NCI-H510A treated with DMSO at 0.1 percent for 48 hours (cell line): Measurements from ENCODE around the gene KLK11.

Source experiments
- DNase-seq: peaks from one replicate; lab custom pipeline; 2025; lab: John Stamatoyannopoulos, UW

The KLK11 gene, protein sequence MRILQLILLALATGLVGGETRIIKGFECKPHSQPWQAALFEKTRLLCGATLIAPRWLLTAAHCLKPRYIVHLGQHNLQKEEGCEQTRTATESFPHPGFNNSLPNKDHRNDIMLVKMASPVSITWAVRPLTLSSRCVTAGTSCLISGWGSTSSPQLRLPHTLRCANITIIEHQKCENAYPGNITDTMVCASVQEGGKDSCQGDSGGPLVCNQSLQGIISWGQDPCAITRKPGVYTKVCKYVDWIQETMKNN

DNA sequence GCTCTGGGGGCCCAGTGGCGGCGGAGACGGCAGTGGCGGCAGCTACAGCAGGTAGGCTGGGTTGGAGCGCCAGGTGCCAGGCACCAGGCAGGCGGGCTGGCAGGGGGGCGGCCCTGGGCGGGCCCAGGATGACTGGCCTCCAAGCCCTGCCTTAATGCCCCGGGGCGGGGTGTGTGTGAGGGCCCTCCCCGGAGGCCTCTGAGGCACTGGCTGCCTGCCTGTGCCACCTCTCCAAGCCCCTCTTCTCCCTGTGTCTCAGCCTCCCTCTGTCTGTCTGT is at the start of gene KLK11:
Gene KLK11 (minus strand): TSS at position 63 of the 278 bp plus-strand sequence. CDS start 985 bp downstream, outside the sequence.
- DNase-seq: peak; percentile 60

DNA sequence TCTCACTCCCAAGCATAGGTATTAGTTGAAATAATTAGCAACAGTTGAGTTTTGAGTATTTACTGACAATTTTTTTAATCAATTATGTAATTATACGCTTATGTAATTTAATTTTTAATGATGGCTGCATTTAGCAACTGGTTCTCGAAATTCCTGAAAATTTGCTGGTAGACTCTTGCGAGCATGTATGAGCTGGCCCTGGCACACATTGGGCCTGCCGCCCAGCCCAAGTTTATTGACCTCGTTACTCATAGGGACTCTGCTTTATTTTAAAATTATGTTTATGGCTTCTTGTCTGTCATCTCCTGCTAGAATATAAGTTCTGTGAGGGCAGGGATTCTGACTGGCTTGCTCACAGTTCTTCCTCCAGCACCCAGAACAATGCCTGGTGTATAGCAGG is 49.6 kb upstream of the KLK11 start:
- no peak for DNase-seq

DNA sequence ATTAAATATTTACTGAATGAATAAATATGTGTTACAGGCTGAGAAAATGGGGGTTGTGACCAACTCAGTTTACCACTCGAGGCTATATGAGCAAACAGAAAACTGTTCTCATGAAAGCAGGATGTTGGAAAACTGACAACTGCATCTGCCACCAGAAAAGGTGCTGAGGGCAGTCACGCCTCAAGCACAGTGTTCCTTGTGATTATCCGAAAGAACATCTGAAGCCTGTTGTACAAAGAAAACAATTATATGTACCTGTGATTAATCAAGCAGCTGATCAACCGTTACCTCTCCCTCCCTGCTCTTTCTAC is 44.6 kb upstream of the KLK11 start:
- DNase-seq: peak; percentile 51

DNA sequence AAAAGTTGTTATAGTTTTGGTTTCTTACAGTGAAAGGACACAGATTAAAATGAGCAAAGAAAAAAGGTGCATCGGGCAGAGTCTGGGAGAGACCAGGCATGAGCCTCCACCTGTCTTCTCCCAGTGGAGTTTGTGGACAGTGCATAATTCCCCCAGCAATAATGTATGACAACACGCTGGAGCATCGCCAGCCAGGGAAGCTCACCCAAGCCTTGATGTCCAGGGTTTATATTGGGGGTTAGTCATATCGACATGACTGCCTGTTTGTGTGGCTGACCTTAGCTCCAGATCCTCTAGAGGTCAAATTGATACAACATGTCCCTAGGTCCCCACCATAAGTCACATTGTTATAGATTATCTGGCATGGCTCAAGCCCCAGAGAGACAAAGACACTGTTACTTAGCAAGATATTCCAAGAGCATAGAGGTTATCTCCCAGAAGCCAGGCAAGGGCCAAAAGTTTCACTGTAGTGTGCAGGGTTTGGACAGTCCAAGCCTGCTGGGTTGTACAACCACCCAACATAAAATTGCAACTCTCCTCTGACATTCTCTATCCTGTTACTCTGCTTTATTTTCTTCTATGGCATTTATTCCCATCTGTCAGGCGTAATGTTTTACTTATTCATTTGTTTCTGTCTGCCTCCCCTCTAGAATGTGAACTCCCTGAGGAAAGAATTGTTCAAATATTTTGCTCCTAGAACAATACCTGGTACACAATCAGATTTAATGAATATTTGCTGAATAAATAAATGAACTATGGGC is 44.1 kb upstream of the KLK11 start:
- DNase-seq: peak; percentile 51

DNA sequence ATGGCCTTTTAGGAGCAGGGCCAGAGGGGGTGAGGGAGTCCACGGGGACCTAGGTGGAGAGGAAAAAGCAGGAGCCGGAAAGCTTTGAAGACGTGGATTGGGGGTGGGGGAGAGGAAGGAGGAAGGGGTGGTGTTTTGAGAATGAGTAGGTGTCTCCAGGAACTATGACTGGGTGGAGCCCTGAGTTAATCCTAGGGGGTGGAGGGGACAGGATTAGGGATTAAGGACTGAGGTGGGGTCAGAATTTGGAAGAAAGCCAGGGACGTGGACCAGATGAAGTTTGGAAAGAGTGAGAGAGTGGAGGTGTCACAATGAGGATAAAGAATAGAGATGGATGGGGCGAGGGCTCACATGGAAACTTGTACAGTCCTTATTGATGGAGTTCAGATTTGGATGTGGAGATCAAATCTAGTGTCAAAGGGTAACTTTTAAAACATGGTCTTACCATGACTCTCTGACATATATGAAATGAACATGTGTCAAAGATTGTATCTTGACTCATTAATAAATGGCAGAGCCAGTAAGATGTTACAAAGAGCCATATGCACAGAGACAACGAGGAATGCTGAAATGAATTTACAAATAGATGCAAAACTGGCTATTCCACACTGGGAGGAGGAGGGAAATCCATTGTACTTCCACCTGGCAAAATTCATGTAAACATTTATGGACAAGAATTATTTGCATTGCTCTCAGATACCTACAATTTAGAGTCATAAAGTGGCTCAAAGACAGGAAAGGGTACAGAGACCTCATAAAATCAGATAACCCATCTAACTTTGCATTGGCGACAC is 40.2 kb upstream of the KLK11 start:
- no peak for DNase-seq

DNA sequence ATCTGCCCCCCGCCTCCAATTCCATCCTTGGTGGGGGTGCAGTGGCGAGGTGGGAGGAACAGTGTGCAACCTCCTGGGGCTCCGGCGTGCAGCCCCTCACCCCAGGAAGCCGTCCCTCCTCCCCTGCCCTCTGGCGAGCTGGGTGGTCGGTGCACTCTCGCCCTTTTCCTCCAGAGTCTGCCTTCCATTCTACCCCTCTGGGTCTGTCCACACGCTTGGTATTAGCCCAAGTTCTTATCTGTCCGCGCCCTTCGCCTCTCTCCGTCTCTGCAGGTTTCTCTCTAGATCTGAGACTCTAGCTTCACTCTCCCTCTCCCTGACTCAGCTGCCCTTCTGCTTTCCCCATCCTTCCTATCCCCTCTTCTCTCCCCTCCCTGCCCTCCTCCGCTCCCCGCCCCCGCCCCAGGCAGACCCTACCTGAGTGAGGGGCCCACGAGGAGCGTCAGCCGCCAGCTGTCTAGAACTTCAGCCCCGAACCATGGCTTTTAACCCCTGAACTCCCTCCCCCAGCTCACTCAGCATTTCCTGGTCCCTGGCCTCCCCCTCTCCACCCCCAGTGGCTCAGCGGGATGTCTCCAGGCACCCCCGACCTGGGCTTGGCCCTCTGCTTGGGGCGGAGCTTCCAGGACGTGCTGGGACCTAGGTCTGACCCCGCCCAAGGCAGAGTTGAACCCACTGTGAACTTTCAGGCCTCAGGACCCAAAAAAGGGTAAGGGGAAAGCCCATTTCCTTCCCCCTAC is 39.0 kb upstream of the KLK11 start:
- DNase-seq: no peak

DNA sequence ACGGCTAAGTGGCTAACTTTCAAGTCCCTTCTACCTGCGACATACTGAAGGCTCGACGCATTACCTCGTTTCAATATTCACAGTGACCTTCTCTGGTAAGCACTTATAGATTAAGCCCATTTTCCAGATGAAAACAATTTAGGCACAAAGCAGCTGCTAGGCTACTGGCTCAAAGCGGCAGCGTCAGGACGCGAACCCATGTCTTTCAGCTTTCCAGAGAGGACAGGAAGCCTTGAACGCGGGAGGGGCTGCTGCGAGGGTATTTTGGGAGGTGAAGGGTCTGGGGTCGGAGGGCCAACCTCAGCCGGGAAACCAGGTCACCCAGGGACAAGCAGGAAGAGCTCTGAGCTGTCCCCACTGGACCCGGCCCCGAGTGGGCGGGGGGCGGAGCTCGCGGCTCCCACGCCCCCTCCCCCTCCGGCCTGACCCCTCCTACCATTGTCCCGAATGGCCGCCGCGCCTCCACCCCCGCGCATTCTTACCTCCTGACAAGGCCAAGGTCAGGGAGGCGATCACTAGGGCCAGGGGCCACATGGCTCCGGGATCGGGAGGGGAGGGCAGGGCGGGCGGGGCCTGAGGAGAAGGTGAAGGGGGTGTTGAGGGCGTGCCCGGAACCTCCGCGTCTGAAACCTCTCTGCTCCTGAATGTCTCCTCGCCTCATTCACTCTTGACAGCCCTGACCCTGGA is 38.3 kb upstream of the KLK11 start, which contains the start of gene KLK13:
Gene KLK13 (minus strand): TSS at position 559 of the 687 bp plus-strand sequence. CDS start 25 bp downstream, at position 534.
- DNase-seq: no peak

DNA sequence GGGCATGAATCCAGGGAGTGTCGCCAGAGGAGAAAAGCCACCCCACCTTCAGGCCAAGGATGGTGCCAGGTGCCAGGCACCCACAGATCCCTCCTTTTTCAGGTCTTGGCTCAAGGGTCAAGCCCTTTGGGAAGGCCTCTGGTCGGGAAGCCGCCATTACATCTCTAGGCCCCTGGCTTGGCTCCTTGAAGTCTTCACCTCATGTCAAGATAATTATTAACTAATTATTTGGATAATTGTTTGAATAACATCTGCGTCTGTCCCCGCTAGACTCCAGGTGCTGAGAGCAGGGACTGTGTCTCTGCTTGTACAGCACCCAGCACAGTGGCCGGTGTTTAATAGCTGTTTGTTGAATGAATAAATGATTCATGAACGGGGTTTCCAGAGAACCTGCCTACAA is 37.2 kb upstream of the KLK11 start:
- no peak for DNase-seq

DNA sequence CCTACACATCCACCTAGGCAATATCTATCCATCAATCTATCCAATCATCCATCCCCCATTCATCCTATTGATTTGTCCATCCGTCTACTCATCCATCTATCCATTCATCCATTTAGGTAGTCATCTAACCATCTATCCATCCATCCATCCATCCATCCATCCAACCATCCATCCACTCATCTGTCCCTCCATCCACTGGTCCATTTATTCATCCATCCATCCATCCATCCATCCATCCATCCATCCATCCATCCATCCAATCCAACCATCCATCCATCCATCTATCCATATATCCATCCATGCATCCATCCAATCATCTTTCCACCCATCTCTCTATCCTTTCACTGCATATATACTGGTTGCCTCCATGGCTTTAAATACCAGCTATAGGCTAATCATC is 34.6 kb upstream of the KLK11 start:
- no peak for DNase-seq

DNA sequence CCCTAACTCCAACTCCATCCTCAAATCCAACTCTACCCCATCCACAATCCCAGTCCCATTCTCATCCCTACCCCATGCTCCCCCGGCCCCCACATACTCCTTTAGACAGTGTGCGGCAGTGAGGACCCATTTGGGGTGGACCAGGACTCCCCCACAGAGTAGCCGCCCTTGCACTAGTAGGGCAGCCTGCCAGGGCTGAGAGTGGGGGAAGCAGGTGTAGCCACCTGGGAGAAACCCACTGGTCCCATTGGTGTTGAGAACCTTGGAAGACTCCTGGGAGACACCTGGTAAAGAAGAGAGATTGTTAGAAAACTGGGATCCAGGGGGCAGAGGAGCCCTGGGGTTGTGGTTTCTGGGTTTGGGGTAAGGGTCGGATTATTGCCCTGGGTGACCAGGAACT is 33.9 kb upstream of the KLK11 start:
- DNase-seq: no peak

DNA sequence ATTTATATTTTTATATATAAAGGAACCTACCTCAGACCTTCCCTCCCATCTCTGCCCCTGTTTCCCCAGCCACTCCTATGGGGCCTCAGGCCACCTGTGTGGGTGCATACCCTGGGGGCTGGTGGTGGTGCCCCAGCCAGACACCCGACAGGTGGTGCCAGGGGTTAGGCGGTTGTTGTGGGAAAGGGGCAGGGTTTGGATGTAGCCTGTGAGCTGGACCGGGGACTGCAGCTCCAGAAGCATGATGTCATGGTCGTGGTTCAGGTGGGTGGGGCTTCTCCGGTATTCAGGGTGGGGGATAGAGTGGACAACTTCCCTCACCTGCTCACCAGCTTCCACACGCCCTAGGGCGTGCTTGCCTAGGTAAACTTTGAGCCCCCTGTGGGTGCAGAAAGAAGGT is 33.3 kb upstream of the KLK11 start:
- no peak for DNase-seq

DNA sequence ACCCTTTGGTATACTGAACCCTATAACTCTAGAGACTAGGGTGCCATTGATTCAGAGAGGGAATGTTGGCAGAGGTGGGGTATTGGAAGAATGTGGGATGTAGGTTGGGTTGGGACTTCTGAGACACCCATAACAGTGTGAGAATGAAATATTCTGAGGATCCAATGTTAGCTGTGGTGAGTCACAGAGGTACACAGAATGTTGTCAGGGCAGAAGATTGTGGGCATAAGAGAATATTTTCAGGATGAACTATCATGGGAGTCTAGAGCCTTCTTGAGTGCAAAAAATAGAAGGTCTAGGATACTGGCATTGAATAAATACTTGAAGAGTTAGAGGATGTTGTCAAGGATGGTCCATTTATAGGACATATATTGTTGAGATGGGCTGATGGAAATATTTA is 29.4 kb upstream of the KLK11 start:
- no peak for DNase-seq

DNA sequence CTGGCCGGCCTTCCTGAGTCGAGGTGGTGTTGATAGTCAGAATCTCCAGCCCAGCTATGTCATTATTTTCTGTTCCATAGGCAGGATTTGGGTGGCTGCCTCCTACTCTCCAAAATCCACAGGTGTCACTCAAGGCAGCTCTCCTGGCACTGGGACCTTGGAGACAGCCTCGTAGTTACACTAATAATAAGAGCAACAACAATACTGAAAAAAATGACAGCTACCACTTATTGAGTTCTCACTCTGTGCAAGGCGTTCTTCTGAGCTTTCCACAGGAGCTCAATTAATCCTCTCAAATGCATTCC is 20.6 kb upstream of the KLK11 start:
- DNase-seq: no peak

DNA sequence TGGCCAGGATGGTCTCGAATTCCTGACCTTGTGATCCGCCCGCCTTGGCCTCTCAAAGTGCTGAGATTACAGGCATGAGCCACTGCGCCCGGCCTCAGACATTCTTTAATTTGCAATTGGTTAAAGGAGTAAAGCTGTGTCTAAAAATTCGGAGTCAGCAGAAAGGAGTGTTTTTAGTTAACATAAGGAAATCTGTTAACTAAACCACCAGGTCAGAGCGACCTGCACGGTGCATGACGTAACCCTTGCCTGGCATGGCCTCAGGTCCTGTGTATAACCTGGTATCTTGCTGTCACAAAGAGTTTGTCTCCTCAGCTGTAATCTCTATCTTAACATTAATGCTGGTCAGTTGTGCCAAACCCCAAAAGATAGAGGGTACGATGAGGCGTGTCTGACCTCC is 17.9 kb upstream of the KLK11 start:
- DNase-seq: no peak

DNA sequence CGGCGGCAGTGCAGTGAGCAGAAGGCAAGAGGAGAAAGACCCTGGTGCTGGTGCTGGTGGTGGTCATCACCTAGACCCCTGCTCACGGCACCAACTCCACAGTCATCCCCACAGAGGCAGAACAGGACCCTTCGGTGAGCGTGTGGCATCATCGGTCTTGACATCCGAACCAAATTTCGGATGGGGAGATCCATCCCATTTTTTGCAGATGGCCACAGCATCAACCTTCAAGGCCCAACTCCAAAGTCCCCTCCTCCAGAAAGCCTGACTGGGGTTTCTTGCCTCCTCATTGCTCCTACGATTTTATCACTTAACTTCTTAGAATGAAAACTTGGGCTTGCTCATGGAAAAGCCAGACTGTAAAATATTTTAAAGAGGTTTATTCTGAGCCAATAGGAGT is 17.1 kb upstream of the KLK11 start:
- no peak for DNase-seq

DNA sequence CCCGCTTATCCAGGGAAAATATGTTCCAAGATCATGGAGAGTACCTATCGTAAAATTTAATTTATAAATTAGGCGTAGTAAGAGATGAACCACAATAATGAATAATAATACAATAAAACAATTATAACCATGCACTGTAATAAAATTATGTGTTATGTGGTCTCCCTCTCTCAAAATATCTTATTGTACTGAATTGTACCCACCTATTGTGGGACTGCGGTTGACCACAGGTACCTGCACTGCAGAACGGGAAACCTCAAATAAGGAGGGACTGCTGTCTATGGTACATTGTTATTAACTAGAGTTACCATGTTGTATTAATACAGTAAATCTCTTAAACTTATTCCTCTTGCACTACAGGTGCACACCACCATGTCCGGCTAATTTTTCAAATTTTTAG is 13.7 kb upstream of the KLK11 start:
- no peak for DNase-seq

DNA sequence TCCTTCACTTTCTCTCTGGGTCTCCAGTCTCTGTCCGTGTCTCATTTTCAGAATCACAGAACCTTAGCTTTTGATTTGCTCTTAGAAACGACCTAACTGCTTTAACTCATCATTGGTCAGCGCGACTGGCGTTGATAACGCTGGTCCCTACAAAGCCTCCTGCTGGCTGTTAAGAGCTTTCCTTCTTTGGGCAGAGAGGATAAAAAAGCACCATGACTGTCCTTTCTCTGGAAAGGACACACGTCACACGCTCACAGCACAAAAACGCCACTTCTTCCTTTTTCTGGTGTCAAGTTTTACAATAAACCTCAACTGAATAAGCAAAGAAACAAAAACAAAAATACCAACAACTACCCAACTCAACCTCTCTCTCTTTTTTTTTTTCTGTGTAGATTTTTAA is 10.1 kb upstream of the KLK11 start:
- DNase-seq: peak; percentile 45

DNA sequence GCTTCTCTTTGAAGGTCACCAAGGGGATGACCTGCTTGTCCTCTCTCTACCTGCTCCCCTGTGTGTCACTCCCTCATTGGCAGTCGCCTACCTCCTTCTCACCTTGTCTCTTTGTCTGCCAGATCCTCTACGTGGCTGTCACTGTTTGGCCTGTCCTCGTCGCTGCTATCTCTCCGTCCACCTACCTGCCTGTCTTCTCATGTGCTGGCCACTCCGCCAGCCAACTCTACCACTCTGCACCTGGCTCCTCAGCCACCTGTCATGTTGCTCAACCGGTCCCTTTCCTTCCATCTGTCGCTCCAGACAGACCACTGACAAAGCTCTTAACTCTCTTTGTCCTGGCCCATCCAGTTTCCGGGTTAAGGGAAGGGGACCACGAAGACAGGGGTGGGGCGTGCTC is 8.3 kb upstream of the KLK11 start, which contains the start of gene KLK12:
Gene KLK12 (minus strand): TSS at position 299 of the 400 bp plus-strand sequence. CDS start 381 bp downstream, outside the sequence.
- peak; percentile 94 for DNase-seq

DNA sequence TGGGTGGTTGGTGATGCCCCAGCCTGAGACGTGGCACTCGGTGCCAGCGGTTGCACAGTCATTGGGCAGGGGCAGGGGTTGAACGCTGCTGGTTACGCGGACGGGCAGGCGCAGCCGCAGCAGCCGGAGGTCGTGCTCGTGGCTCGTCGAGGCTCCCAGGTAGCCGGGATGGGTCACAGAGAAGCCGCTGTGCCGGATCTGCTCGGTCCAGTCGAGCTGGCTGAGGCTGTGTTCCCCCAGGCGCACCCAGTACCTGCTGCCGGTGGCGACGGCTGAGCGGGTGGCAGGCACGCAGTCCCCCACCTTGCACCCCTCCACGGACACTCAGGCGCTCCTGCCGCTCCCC is 5.4 kb upstream of the KLK11 start:
- DNase-seq: no peak

DNA sequence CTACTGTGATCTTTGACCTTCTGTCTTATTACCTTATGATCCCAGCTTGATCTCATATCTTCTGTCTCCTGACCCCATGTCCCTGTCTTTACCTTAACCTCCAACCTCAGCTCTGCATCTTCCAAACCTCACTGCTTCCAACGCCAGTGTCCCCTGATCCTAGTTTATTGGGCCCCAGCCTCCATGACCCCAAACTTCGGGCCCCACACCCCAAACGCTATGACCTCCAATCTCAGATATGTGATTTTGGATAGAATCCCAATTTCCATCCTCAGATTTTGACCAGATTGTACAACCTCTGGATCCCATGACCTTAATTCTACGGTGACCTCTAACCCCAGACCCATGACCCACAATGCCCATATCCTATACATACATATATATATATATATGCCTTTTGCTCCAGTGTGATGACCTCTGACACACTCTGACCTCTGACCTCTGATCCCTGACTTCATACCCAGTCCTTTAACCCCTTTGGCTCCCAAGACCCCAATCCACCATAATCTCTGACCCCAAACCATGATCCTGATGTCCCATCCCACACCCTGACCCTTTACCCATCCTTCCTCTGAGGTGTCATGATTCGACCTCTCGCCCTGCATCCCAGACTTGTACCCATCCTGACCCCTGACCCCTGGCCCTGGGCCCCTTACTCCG is 4.9 kb upstream of the KLK11 start:
- no peak for DNase-seq

DNA sequence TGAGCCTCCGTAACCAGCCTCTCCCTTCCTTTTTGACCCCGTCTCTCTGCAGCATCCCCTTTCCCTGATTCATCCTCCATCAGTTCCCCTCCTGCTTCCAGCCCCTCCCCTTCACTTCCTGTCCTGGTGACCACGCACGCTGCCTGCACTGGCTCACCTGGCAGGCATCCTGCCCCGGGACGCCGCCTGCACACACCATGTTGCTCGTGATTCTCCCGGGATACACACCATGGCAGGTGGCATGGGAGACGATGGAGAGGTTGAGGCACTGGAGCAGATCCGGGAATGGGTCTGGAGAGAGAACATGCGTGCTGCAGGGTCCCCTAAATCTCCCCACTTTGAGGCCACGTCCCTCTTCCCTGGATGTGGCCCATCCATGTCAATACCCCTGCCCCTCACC is 4.2 kb upstream of the KLK11 start:
- DNase-seq: no peak

DNA sequence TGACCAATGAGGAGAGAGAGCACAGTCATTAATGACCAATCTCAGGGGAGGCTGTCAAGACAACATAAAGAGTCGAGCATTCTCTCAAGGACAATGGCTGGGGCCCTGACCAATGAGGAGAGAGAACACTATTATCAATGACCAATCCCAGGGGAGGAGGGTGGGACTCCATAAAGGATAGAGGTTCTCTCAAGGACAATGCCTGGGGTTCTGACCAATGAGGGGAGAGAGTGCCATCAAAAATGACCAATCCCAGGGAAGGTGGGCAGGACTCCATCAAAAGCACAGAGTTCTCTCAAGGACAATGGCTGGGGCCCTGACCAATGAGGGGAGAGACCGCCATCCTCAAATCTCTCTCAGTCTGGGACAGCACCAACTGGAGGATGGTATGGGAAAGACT is 3.3 kb upstream of the KLK11 start:
- no peak for DNase-seq
